ENCODE results near the gene SLC26A8.
"Not testable (repeated sequence)": the region's sequence is repeated elsewhere in the genome, so short reads cannot be mapped to it uniquely, and the experiment has no call there.

The SLC26A8 gene

GRCh38 chr6:35916893-35917292, 107.5 kb downstream of the SLC26A8 start:
- not testable (repeated sequence) for DNase-seq (ENCODE audit: low read depth, low spot score)

- DNase-seq (ENCODE audit: low read depth, low spot score), result no peak
Observed at GRCh38 chr6:35916056-35916455, 108.4 kb downstream of the SLC26A8 start.

- no peak for DNase-seq (ENCODE audit: low read depth, low spot score)
Observed at GRCh38 chr6:35914536-35914935, 109.9 kb downstream of the SLC26A8 start.

- DNase-seq (ENCODE audit: low read depth, low spot score), result no peak
Observed at GRCh38 chr6:35911871-35912653, 112.4 kb downstream of the SLC26A8 start.

GRCh38 chr6:35909571-35909970, 114.9 kb downstream of the SLC26A8 start:
- DNase-seq (ENCODE audit: low read depth, low spot score), result not testable (repeated sequence)

- DNase-seq (ENCODE audit: low read depth, low spot score), result not testable (repeated sequence)
Observed at GRCh38 chr6:35908753-35909401, 115.6 kb downstream of the SLC26A8 start.

GRCh38 chr6:35907750-35908149, 116.7 kb downstream of the SLC26A8 start:
- DNase-seq (ENCODE audit: low read depth, low spot score), result no peak

GRCh38 chr6:35906499-35906846, 118.0 kb downstream of the SLC26A8 start:
- no peak for DNase-seq (ENCODE audit: low read depth, low spot score)

GRCh38 chr6:35905841-35906498, 118.5 kb downstream of the SLC26A8 start:
- DNase-seq (ENCODE audit: low read depth, low spot score), result no peak

- no peak for DNase-seq (ENCODE audit: low read depth, low spot score)
Observed at GRCh38 chr6:35905141-35905785, 119.2 kb downstream of the SLC26A8 start.

- DNase-seq (ENCODE audit: low read depth, low spot score), result no peak
Observed at GRCh38 chr6:35903679-35904078, 120.8 kb downstream of the SLC26A8 start.

- no peak for DNase-seq (ENCODE audit: low read depth, low spot score)
Observed at GRCh38 chr6:35900448-35900847, 124.0 kb downstream of the SLC26A8 start.

GRCh38 chr6:35898003-35898402, 126.4 kb downstream of the SLC26A8 start:
- no peak for DNase-seq (ENCODE audit: low read depth, low spot score)

GRCh38 chr6:35897486-35897885, 127.0 kb downstream of the SLC26A8 start:
- DNase-seq (ENCODE audit: low read depth, low spot score), result no peak

GRCh38 chr6:35897036-35897435, 127.4 kb downstream of the SLC26A8 start:
- DNase-seq (ENCODE audit: low read depth, low spot score), result no peak

GRCh38 chr6:35896228-35896627, 128.2 kb downstream of the SLC26A8 start:
- no peak for DNase-seq (ENCODE audit: low read depth, low spot score)

- DNase-seq (ENCODE audit: low read depth, low spot score), result no peak
Observed at GRCh38 chr6:35895560-35895959, 128.9 kb downstream of the SLC26A8 start.

GRCh38 chr6:35894776-35895175, 129.7 kb downstream of the SLC26A8 start:
- no peak for DNase-seq (ENCODE audit: low read depth, low spot score)

Data from brain pericyte (primary cell).